HG03139 (cell line): ENCODE measurements around the gene ADAM11.

Experiments
- ATAC-seq: cut with Tn5 transposase; IDR thresholded peaks from one replicate; pipeline ENCODE4 v1.9.1; 2021; ENCODE audit not compliant: unreplicated experiment

The ADAM11 gene

GRCh38 chr17:44829523-44830358, 71.0 kb downstream of the ADAM11 start, which contains the start of gene GJC1:
TSS of gene GJC1 (minus strand) at chr17:44830287. CDS start at chr17:44805817, 24,470 bp downstream.
- no peak for ATAC-seq

- ATAC-seq = no peak
Measured at GRCh38 chr17:44830359-44831288, 71.8 kb downstream of the ADAM11 start.

- no peak for ATAC-seq
Measured at GRCh38 chr17:44831371-44831770, 72.6 kb downstream of the ADAM11 start.
